K562 (cell line): ENCODE results near the gene ZNF106. TPM values are rescaled to one million over a fixed set of nuclear protein-coding genes. Genes with fewer than 3 reads are reported as not detected.

Source experiments
- CC2D1A ChIP-seq: fragments of 450-650 bp; IDR thresholded peaks from 2 replicates; pipeline ENCODE4 v1.6.1; 2017; ENCODE audit warnings: mild to moderate bottlenecking
- CSDE1 ChIP-seq, 2 experiments: fragments of 450-650 bp; IDR thresholded peaks; 2 replicates each; pipeline ENCODE4 v1.6.1; 2016; ENCODE audit warnings: mild to moderate bottlenecking in 1 of 2
- EHMT2 ChIP-seq: fragments of 450-650 bp; IDR thresholded peaks from 2 replicates; pipeline ENCODE4 v1.6.1; 2018; ENCODE audit warnings: antibody characterized with exemption
- EP300 ChIP-seq: IDR thresholded peaks from 2 replicates; pipeline ENCODE4 v1.6.1; 2012; ENCODE audit warnings: low read length, improper control_type of control experiment
- ETS2 ChIP-seq: IDR thresholded peaks from 2 replicates; pipeline ENCODE4 v1.6.1; 2016; ENCODE audit warnings: borderline replicate concordance, missing genetic modification characterization, mild to moderate bottlenecking, moderate library complexity, missing compliant biosample characterization; ENCODE audit not compliant: poor library complexity, severe bottlenecking
- GABPB1 ChIP-seq: sonication (generic); formaldehyde crosslinking; IDR thresholded peaks from 2 replicates; pipeline ENCODE4 v1.8.0; 2022; ENCODE audit warnings: mild to moderate bottlenecking, missing genetic modification reagents
- HCFC1 ChIP-seq: IDR thresholded peaks from 2 replicates; pipeline ENCODE4 v1.6.1; 2012; ENCODE audit warnings: low read depth, low read length, improper control_type of control experiment
- HDAC6 ChIP-seq: IDR thresholded peaks from 2 replicates; pipeline ENCODE4 v1.6.1; 2012; ENCODE audit warnings: low read depth, mild to moderate bottlenecking, control low read depth, inconsistent platforms, low read length, moderate library complexity
- KAT7 ChIP-seq: sonication (generic); formaldehyde crosslinking; IDR thresholded peaks from 2 replicates; pipeline ENCODE4 v1.8.0; 2022; ENCODE audit warnings: missing genetic modification reagents, mild to moderate bottlenecking, borderline replicate concordance
- MCM2 ChIP-seq: fragments of 450-650 bp; IDR thresholded peaks from 2 replicates; pipeline ENCODE4 v1.6.1; 2017; ENCODE audit warnings: low read depth, mild to moderate bottlenecking
- MEF2A ChIP-seq: IDR thresholded peaks from 2 replicates; pipeline ENCODE4 v1.6.1; 2011; ENCODE audit warnings: low read depth, mild to moderate bottlenecking, low read length, moderate library complexity; ENCODE audit not compliant: control insufficient read depth
- PHF8 ChIP-seq: fragments of 200-600 bp; sonication (generic); IDR thresholded peaks from 2 replicates; pipeline ENCODE4 v1.6.1; 2012; ENCODE audit warnings: mixed run types, mild to moderate bottlenecking, inconsistent platforms, low read length, moderate library complexity, borderline replicate concordance
- ZBTB1 ChIP-seq: sonication (generic); formaldehyde crosslinking; IDR thresholded peaks from 2 replicates; pipeline ENCODE4 v1.8.1; 2023; ENCODE audit warnings: missing genetic modification reagents, low read depth, mild to moderate bottlenecking, borderline replicate concordance
- ZC3H4 ChIP-seq: sonication (generic); formaldehyde crosslinking; IDR thresholded peaks from 2 replicates; pipeline ENCODE4 v1.9.0; 2021; ENCODE audit warnings: missing genetic modification reagents, borderline replicate concordance
- ZFP30 ChIP-seq: fragments of 250-450 bp; sonication (Bioruptor Pico); IDR thresholded peaks from 2 replicates; pipeline ENCODE4 v1.8.0; 2022; ENCODE audit warnings: moderate library complexity, mild to moderate bottlenecking, inconsistent platforms, borderline replicate concordance
- ZNF175 ChIP-seq: fragments of 200-800 bp; sonication (Bioruptor generic); IDR thresholded peaks from 2 replicates; pipeline ENCODE4 v1.6.1; 2016; ENCODE audit warnings: low read depth, mild to moderate bottlenecking, missing genetic modification characterization, missing compliant biosample characterization
- ZNF584 ChIP-seq: fragments of 200-800 bp; sonication (Bioruptor generic); IDR thresholded peaks from 2 replicates; pipeline ENCODE4 v1.6.1; 2016; ENCODE audit warnings: low read depth, mild to moderate bottlenecking, missing genetic modification characterization, missing compliant biosample characterization
- polyA plus RNA-seq, 8 experiments: library from polyadenylated mRNA; depleted of rRNA in 4 of 8; stranded (reverse) in 5 of 8; unstranded in 3 of 8; fragments of >200 nt; fragmentation: Nextera tagmentation in 2 of 8; fragmentation: Illumina TruSeq in 1 of 8; extraction: Ambion mirVana in 2 of 8; extraction: Trizol in 1 of 8; gene quantifications; 2 replicates each; pipeline versions ENCODE4 v1.2.1 to v1.2.3, GENCODE V29; 2011 to 2014; ENCODE audit warnings: inconsistent platforms in 1 of 8, missing spikeins in 1 of 8
- total RNA-seq, 7 experiments: library from RNA; depleted of rRNA in 6 of 7; stranded (reverse); fragments of >200 nt in 6 of 7; fragmentation: Illumina TruSeq in 2 of 7; extraction: Trizol in 2 of 7; gene quantifications; 2 replicates each; pipeline versions ENCODE4 v1.2.1 to v1.2.3, GENCODE V29; 2011 to 2021; ENCODE audit warnings: low replicate concordance in 1 of 7
- TF ChIP-seq, protein P1 (sequence below): fragments of 450-650 bp; IDR thresholded peaks from 2 replicates; pipeline ENCODE4 v1.7.0; 2016; ENCODE audit warnings: borderline replicate concordance
- TF ChIP-seq, protein P2 (sequence below), 3 experiments: fragments of 200-800 bp in 1 of 3; sonication (Bioruptor generic) in 1 of 3; sonication (generic) in 1 of 3; formaldehyde crosslinking in 1 of 3; IDR thresholded peaks; 2 replicates each; pipeline versions ENCODE4 v1.6.1 to v1.8.0; 2016 to 2022; ENCODE audit warnings: mild to moderate bottlenecking in 2 of 3, missing compliant biosample characterization in 2 of 3, missing genetic modification characterization in 2 of 3, missing genetic modification reagents in 1 of 3
- TF ChIP-seq, protein P3 (sequence below): fragments of 450-650 bp; IDR thresholded peaks from 2 replicates; pipeline ENCODE4 v1.6.1; 2018; ENCODE audit not compliant: partially characterized antibody

ZNF106 gene
- total and polyA plus RNA-seq, 9 of the 15 experiments (the other 6 are each of a cell fraction or from before 2014, with no cell fraction given): 14.4 to 55.3 (median 33.7) TPM

DNA sequence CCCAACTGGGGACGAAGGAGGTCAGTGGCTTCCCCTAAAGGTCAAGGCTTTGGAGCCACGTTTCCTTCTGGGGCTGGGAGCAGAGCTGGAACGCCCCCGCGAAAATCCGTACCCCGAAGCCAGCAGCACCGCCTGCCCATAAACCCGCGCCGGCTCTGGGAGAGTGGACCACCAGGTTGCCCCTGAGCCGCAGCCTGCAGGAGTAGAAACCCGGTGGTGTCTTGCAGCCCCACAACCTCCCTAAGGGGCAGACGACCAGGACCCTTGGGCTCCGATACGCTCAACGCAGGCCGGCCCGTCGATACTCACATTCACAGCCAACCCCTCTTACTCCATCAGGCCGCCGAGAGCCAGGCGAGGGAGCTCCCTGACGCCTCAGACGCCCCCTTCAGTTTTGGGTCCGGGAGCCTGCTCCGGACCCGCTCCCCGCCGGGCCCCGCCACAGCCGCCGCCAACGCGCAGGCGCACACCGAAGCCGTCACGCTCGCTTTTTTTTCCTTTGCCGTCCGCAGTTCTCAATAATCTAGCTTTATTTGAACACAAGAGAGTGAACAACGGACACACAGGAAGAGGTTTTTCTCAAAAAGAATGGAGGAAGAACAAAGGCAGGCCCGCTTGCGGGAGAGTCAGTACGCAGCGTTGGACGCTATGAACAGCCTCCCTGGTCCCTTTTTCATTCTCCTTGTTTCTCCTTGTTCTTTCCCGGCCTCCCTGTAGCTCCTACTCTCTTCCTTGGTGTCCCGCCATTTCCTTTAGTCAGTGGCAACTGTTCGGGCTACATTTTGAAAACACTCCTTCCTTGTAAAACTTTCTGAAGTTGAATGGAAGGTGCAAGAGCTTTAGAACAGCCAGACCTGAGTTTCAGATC is at the start of gene ZNF106 (continued):
- TF ChIP-seq ETS2 (no peak), GABPB1 (CRISPR knock-in tag) (peak; percentile 85), ZNF175 (CRISPR knock-in tag) (no peak), HDAC6 (no peak), ZC3H4 (CRISPR knock-in tag) (no peak), PHF8 (peak; percentile 93; the same call in 1 of the 2 replicates), CSDE1 (IDR thresholded peaks at IDR 0.05) (peak in 1 of 2 experiments; percentile 54; a peak in 1 of 4 replicates), EP300 (peak; percentile 74), ZNF584 (CRISPR knock-in tag) (0 out of 2 replicates have a peak, but pooled peaks have one; percentile 28), MCM2 (no peak), ZFP30 (CRISPR knock-in tag) (no peak), MEF2A (peak; percentile 64; the same call in 1 of the 2 replicates), EHMT2 (peak; percentile 33; the same call in 1 of the 2 replicates), ZBTB1 (no peak), CC2D1A (peak; percentile 13; the same call in 1 of the 2 replicates), HCFC1 (peak; percentile 75), KAT7 (CRISPR knock-in tag) (peak; percentile 96; the same call in 1 of the 2 replicates)
- TF ChIP-seq, protein P1, sequence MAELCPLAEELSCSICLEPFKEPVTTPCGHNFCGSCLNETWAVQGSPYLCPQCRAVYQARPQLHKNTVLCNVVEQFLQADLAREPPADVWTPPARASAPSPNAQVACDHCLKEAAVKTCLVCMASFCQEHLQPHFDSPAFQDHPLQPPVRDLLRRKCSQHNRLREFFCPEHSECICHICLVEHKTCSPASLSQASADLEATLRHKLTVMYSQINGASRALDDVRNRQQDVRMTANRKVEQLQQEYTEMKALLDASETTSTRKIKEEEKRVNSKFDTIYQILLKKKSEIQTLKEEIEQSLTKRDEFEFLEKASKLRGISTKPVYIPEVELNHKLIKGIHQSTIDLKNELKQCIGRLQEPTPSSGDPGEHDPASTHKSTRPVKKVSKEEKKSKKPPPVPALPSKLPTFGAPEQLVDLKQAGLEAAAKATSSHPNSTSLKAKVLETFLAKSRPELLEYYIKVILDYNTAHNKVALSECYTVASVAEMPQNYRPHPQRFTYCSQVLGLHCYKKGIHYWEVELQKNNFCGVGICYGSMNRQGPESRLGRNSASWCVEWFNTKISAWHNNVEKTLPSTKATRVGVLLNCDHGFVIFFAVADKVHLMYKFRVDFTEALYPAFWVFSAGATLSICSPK: no peak; the same call in 1 of the 2 replicates
- TF ChIP-seq, protein P2, sequence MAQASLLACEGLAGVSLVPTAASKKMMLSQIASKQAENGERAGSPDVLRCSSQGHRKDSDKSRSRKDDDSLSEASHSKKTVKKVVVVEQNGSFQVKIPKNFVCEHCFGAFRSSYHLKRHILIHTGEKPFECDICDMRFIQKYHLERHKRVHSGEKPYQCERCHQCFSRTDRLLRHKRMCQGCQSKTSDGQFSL (CRISPR knock-in tag; IDR thresholded peaks at IDR 0.05): 0 out of 2 replicates have a peak, but pooled peaks have one; percentile 23
- TF ChIP-seq, protein P2 (tag; IDR thresholded peaks at IDR 0.05): no peak
- TF ChIP-seq, protein P3, sequence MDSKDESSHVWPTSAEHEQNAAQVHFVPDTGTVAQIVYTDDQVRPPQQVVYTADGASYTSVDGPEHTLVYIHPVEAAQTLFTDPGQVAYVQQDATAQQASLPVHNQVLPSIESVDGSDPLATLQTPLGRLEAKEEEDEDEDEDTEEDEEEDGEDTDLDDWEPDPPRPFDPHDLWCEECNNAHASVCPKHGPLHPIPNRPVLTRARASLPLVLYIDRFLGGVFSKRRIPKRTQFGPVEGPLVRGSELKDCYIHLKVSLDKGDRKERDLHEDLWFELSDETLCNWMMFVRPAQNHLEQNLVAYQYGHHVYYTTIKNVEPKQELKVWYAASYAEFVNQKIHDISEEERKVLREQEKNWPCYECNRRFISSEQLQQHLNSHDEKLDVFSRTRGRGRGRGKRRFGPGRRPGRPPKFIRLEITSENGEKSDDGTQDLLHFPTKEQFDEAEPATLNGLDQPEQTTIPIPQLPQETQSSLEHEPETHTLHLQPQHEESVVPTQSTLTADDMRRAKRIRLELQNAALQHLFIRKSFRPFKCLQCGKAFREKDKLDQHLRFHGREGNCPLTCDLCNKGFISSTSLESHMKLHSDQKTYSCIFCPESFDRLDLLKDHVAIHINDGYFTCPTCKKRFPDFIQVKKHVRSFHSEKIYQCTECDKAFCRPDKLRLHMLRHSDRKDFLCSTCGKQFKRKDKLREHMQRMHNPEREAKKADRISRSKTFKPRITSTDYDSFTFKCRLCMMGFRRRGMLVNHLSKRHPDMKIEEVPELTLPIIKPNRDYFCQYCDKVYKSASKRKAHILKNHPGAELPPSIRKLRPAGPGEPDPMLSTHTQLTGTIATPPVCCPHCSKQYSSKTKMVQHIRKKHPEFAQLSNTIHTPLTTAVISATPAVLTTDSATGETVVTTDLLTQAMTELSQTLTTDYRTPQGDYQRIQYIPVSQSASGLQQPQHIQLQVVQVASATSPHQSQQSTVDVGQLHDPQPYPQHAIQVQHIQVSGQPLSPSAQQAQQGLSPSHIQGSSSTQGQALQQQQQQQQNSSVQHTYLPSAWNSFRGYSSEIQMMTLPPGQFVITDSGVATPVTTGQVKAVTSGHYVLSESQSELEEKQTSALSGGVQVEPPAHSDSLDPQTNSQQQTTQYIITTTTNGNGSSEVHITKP: peak; percentile 34
